CD14-positive monocyte (primary cell): Measurements from ENCODE around the gene UAP1. TPM values are rescaled to one million over a fixed set of nuclear protein-coding genes. Genes with fewer than 3 reads are reported as not detected.

Source experiments
- DNase-seq, 3 donors: peaks; one replicate each; pipeline ENCODE4 v3.0.0-alpha.2; 2011 to 2022
- H2AFZ ChIP-seq: 2 replicates; pipeline ENCODE4 v1.6.0; 2012; ENCODE audit warnings: mild to moderate bottlenecking, low read depth, low read length, inconsistent platforms; ENCODE audit not compliant: insufficient read depth, poor library complexity, severe bottlenecking
- H3K27ac ChIP-seq, 2 donors: 1 replicate in 1 of 2; 2 replicates in 1 of 2; pipeline ENCODE4 v1.5.1; 2012 to 2013; ENCODE audit warnings: low read length in 2 of 2, control low read depth in 1 of 2, inconsistent platforms in 1 of 2, low read depth in 1 of 2, mild to moderate bottlenecking in 1 of 2
- H3K27me3 ChIP-seq, 2 donors: one replicate each; pipeline versions ENCODE4 v1.6.0 to v1.6.1; 2011 to 2013; ENCODE audit warnings: low read length in 2 of 2; ENCODE audit not compliant: control insufficient read depth in 2 of 2, insufficient read depth in 2 of 2
- H3K36me3 ChIP-seq, 2 donors: replicated peaks in 1 of 2; 1 replicate in 1 of 2; 2 replicates in 1 of 2; pipeline versions ENCODE4 v1.5.1 to v1.6.1; 2012 to 2013; ENCODE audit warnings: low read length in 2 of 2, control low read depth in 1 of 2, inconsistent platforms in 1 of 2, mild to moderate bottlenecking in 1 of 2; ENCODE audit not compliant: insufficient read depth in 2 of 2, control insufficient read depth in 1 of 2
- H3K4me1 ChIP-seq, 2 donors: 1 replicate in 1 of 2; 2 replicates in 1 of 2; pipeline versions ENCODE4 v1.5.1 to v1.6.1; 2012 to 2013; ENCODE audit warnings: low read length in 2 of 2, control low read depth in 1 of 2, inconsistent platforms in 1 of 2, mild to moderate bottlenecking in 1 of 2, moderate library complexity in 1 of 2; ENCODE audit not compliant: insufficient read depth in 2 of 2, control insufficient read depth in 1 of 2
- H3K4me2 ChIP-seq: replicated peaks from 2 replicates; pipeline ENCODE3; 2012; ENCODE audit warnings: low read length, moderate library complexity, mild to moderate bottlenecking; ENCODE audit not compliant: poor library complexity, severe bottlenecking; ENCODE audit errors: extremely low read depth
- H3K4me3 ChIP-seq, 3 experiments: fragments of 200-600 bp in 1 of 3; sonication (generic) in 1 of 3; replicated peaks in 1 of 3; 1 replicate in 2 of 3; 2 replicates in 1 of 3; pipeline ENCODE4 v1.5.1; 2011 to 2013; ENCODE audit warnings: low read length in 3 of 3, mild to moderate bottlenecking in 3 of 3, control low read depth in 2 of 3, low read depth in 2 of 3, inconsistent platforms in 1 of 3, moderate library complexity in 1 of 3
- H3K79me2 ChIP-seq: 2 replicates; pipeline ENCODE4 v1.6.0; 2012; ENCODE audit warnings: mild to moderate bottlenecking, control low read depth, inconsistent platforms, low read length, moderate library complexity; ENCODE audit not compliant: insufficient read depth
- H3K9ac ChIP-seq: 2 replicates; pipeline ENCODE4 v1.6.0; 2017; ENCODE audit warnings: low read length, mild to moderate bottlenecking; ENCODE audit not compliant: insufficient read depth, poor library complexity, severe bottlenecking
- H3K9me3 ChIP-seq, 2 donors: replicated peaks in 1 of 2; 1 replicate in 1 of 2; 2 replicates in 1 of 2; pipeline versions ENCODE4 v1.5.1 to v1.6.1; 2012 to 2013; ENCODE audit warnings: low read length in 2 of 2, control low read depth in 1 of 2; ENCODE audit not compliant: control insufficient read depth in 1 of 2, insufficient read depth in 1 of 2
- H4K20me1 ChIP-seq: 2 replicates; pipeline ENCODE4 v1.6.0; 2012; ENCODE audit warnings: mild to moderate bottlenecking, low read length, control low read depth, moderate library complexity; ENCODE audit not compliant: insufficient read depth
- H3K27ac Mint-ChIP-seq, 7 donors: one replicate each; pipeline ENCODE4 v1.8.0; 2020; ENCODE audit warnings: mild to moderate bottlenecking in 7 of 7, mixed read lengths in 7 of 7, moderate library complexity in 6 of 7, inconsistent platforms in 2 of 7
- H3K27me3 Mint-ChIP-seq, 3 donors: one replicate each; pipeline ENCODE4 v1.8.0; 2021 to 2022; ENCODE audit warnings: low read depth in 3 of 3, mild to moderate bottlenecking in 3 of 3, mixed read lengths in 3 of 3, moderate library complexity in 3 of 3, inconsistent platforms in 1 of 3
- H3K36me3 Mint-ChIP-seq, 2 donors: one replicate each; pipeline ENCODE4 v1.8.0; 2020; ENCODE audit warnings: mixed read lengths in 2 of 2, inconsistent platforms in 1 of 2, mild to moderate bottlenecking in 1 of 2
- H3K4me1 Mint-ChIP-seq: one replicate; pipeline ENCODE4 v1.8.0; 2020; ENCODE audit warnings: mild to moderate bottlenecking, mixed read lengths
- H3K4me3 Mint-ChIP-seq, 2 donors: one replicate each; pipeline ENCODE4 v1.8.0; 2020; ENCODE audit warnings: mild to moderate bottlenecking in 2 of 2, mixed read lengths in 2 of 2, moderate library complexity in 1 of 2
- H3K9me3 Mint-ChIP-seq, 7 donors: one replicate each; pipeline ENCODE4 v1.8.0; 2020 to 2022; ENCODE audit warnings: mixed read lengths in 7 of 7, mild to moderate bottlenecking in 6 of 7, moderate library complexity in 6 of 7, inconsistent platforms in 2 of 7
- WGBS: methylation state at CpG from one replicate; pipeline ENCODE4 v1.1.5; 2013; ENCODE audit warnings: missing lambda C conversion rate; ENCODE audit not compliant: insufficient coverage; 5-methylcytosine and 5-hydroxymethylcytosine counted together
- intact Hi-C, 2 donors: fragments of 100-400 bp; cut with micrococcal nuclease; formaldehyde crosslinking; loops; one replicate each; pipeline versions ENCODE4 v1.15.0 to v1.15.1; 2023
- polyA plus RNA-seq, 3 donors: library from polyadenylated mRNA; depleted of rRNA in 1 of 3; unstranded in 2 of 3; stranded (reverse) in 1 of 3; fragments of 300-500 nt in 2 of 3; fragments of >200 nt in 1 of 3; fragmentation: Illumina TruSeq in 2 of 3; gene quantifications; 1 replicate in 2 of 3; 2 replicates in 1 of 3; pipeline ENCODE4 v1.2.3, GENCODE V29; 2012 to 2021
- TF ChIP-seq, protein P1 (sequence below): fragments of 200-600 bp; IDR thresholded peaks from one replicate; pipeline ENCODE4 v1.8.0; 2022; ENCODE audit warnings: antibody characterized with exemption, mild to moderate bottlenecking

UAP1 gene
- polyA plus RNA-seq, 3 donors = 2.8 to 7.2 (median 5.9) TPM

DNA sequence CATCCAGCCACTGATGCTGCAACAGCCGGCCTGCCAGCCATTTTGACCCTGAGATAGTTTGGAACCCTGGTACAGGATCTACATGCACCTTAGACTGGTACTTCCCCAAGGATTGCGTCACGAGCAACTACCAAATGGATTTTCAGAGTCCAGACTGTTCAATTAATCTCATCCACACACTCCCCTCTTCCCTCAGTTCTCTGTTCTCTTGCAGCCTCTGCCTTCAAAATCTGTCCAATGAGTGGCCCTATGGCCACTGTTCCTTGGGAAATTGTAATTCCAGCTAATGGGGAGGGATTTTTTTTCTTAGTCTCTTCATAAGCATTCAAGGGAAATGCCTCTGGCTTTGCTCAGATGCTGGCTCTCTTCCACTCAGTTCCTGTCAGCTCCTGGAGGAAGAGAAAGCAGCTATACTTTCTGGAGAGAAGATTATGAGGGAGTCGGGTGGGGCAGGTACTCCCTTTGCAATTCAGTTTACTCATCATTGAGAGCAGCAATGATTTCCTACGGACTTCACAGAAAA, 19.8 kb upstream of the UAP1 start:
- Histone ChIP-seq H3K4me2 (no peak overlapping the region), H3K36me3 (no peaks in the 10 kb centered on the region), H4K20me1 (no peaks in the 10 kb centered on the region), H3K9me3 (peaks cover 6 to 9% of the 10 kb centered on the region in 2 donors), H2AFZ (no peak overlapping the region), H3K79me2 (no peaks in the 10 kb centered on the region), H3K27me3 (no peaks in the 10 kb centered on the region), H3K4me3 (no peak overlapping the region), H3K27ac (no peak overlapping the region), H3K9ac (no peak overlapping the region), H3K4me1 (no peaks in the 10 kb centered on the region)
- WGBS = 61% methylated on average over 3 of the region's 5 CpGs
- intact Hi-C loops = no loop called here
- TF ChIP-seq, protein P1, sequence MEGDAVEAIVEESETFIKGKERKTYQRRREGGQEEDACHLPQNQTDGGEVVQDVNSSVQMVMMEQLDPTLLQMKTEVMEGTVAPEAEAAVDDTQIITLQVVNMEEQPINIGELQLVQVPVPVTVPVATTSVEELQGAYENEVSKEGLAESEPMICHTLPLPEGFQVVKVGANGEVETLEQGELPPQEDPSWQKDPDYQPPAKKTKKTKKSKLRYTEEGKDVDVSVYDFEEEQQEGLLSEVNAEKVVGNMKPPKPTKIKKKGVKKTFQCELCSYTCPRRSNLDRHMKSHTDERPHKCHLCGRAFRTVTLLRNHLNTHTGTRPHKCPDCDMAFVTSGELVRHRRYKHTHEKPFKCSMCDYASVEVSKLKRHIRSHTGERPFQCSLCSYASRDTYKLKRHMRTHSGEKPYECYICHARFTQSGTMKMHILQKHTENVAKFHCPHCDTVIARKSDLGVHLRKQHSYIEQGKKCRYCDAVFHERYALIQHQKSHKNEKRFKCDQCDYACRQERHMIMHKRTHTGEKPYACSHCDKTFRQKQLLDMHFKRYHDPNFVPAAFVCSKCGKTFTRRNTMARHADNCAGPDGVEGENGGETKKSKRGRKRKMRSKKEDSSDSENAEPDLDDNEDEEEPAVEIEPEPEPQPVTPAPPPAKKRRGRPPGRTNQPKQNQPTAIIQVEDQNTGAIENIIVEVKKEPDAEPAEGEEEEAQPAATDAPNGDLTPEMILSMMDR = no peak
- no peak for DNase-seq
- no peaks in the 10 kb centered on the region for H3K36me3 Mint-ChIP-seq
- H3K27ac Mint-ChIP-seq = peak overlapping the region in 1 of 7 donors; percentile 8
- H3K4me3 Mint-ChIP-seq = no peak overlapping the region
- H3K4me1 Mint-ChIP-seq = no peaks in the 10 kb centered on the region
- H3K27me3 Mint-ChIP-seq = no peaks in the 10 kb centered on the region
- H3K9me3 Mint-ChIP-seq = peaks cover 12 to 35% (median 21%) of the 10 kb centered on the region in 7 donors

DNA sequence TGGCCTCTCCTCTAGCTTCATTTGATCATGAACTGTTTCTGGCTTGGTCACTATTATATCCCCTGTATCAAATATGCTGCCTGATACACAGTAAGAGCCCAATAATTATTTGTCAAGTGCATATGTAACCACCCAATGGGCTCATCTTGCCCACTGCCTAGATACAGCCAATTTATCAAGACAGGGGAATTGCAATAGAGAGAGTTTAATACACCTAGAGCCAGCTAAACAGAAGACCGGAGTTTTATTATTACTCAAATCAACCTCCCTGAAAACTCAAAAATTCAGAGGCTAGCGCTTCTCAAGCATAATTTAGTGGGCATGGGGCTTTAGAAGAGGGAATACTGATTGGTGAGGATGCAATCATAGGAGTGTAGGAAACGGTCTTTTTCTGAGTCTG, 18.3 kb upstream of the UAP1 start:
- no peaks in the 10 kb centered on the region for H3K36me3 Mint-ChIP-seq
- 100% methylated on average over 1 of the region's 3 CpGs for WGBS
- Histone ChIP-seq H4K20me1 (no peaks in the 10 kb centered on the region), H3K79me2 (no peaks in the 10 kb centered on the region), H3K36me3 (no peaks in the 10 kb centered on the region), H2AFZ (no peak overlapping the region), H3K9me3 (peaks cover 6 to 9% of the 10 kb centered on the region in 2 donors), H3K9ac (no peak overlapping the region), H3K27me3 (no peaks in the 10 kb centered on the region), H3K4me1 (no peaks in the 10 kb centered on the region), H3K4me3 (no peak overlapping the region), H3K27ac (no peak overlapping the region), H3K4me2 (no peak overlapping the region)
- intact Hi-C loops = no loop called here
- no peaks in the 10 kb centered on the region for H3K27me3 Mint-ChIP-seq
- no peak for DNase-seq
- TF ChIP-seq, protein P1 = no peak
- H3K4me1 Mint-ChIP-seq = no peaks in the 10 kb centered on the region
- peaks cover 12 to 35% (median 21%) of the 10 kb centered on the region in 7 donors for H3K9me3 Mint-ChIP-seq
- no peak overlapping the region for H3K27ac Mint-ChIP-seq
- H3K4me3 Mint-ChIP-seq = no peak overlapping the region
